Activated naive CD8-positive, alpha-beta T cell treated with anti-CD3 and anti-CD28 coated beads, Interleukin-2, amount 10 ng/mL, durations not matched to agents 7 days and 5 days (primary cell): ENCODE measurements around the gene CORT. TPM values are rescaled to one million over a fixed set of nuclear protein-coding genes. Genes with fewer than 3 reads are reported as not detected.

Experiments used
- ATAC-seq: fragments of 150-1000 bp; cut with Tn5 transposase; one replicate; pipeline ENCODE4 v1.10.0; 2021; ENCODE audit warnings: low read depth, moderate library complexity
- POLR2A ChIA-PET: fragments of 350-600 bp; sonication (Branson Sonifier 250); formaldehyde crosslinking; loops from one replicate; lab custom pipeline; 2021; ENCODE audit warnings: antibody characterized with exemption; lab: Charles Lee
- DNase-seq: peaks from one replicate; pipeline ENCODE4 v3.0.0; 2021
- H3K27ac Mint-ChIP-seq: one replicate; pipeline ENCODE4 v1.8.0; 2022; ENCODE audit warnings: mild to moderate bottlenecking, mixed read lengths
- H3K27me3 Mint-ChIP-seq: one replicate; pipeline ENCODE4 v1.8.0; 2022; ENCODE audit warnings: mild to moderate bottlenecking, moderate library complexity, mixed read lengths
- H3K36me3 Mint-ChIP-seq: one replicate; pipeline ENCODE4 v1.8.0; 2021; ENCODE audit warnings: mild to moderate bottlenecking, mixed read lengths
- H3K4me1 Mint-ChIP-seq: one replicate; pipeline ENCODE4 v1.8.0; 2021; ENCODE audit warnings: mixed read lengths
- H3K4me3 Mint-ChIP-seq: one replicate; pipeline ENCODE4 v1.8.0; 2022; ENCODE audit warnings: mild to moderate bottlenecking, moderate library complexity, mixed read lengths
- H3K9me3 Mint-ChIP-seq: one replicate; pipeline ENCODE4 v1.8.0; 2021; ENCODE audit warnings: mixed read lengths
- total RNA-seq, 2 experiments: library from RNA; stranded (reverse); gene quantifications; one replicate each; pipeline ENCODE4 v1.2.3, GENCODE V29; 2021

CORT gene
- total RNA-seq, 2 experiments from 2014 or later, result 0.31 to 0.39 TPM

DNA sequence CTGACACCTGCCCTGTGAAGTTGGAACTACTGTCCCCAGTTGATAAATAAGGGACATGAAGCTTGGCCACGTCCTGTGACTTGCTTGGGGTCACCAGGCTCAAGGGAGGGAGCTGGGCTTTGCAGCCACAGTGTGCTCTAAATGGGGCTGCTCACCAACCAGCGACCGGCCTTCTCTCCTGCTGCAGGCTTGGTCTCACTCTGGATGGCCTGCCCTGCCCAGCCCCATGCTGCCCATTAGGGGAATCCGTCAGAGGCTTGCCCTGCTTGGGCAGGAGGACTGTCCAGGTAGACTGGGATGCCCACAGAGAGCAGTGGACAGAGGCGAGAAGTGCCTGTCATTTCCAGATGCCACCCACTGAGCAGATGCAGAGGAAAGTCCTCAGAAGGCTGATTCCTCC, 20.8 kb upstream of the CORT start:
- H3K27me3 Mint-ChIP-seq, result no peaks in the 10 kb centered on the region
- POLR2A ChIA-PET, result interaction anchor here (0.9 to 3.1 kb wide), 2 partner anchors 14 to 66 kb away, joined by 6 to 24 read pairs; no protein-coding TSS in a partner anchor
- H3K4me1 Mint-ChIP-seq, result peaks cover 19% of the 10 kb centered on the region
- no peak overlapping the region for H3K4me3 Mint-ChIP-seq
- ATAC-seq, result no peak
- no peak for DNase-seq
- no peaks in the 10 kb centered on the region for H3K36me3 Mint-ChIP-seq
- H3K27ac Mint-ChIP-seq, result no peak overlapping the region
- H3K9me3 Mint-ChIP-seq, result no peaks in the 10 kb centered on the region

DNA sequence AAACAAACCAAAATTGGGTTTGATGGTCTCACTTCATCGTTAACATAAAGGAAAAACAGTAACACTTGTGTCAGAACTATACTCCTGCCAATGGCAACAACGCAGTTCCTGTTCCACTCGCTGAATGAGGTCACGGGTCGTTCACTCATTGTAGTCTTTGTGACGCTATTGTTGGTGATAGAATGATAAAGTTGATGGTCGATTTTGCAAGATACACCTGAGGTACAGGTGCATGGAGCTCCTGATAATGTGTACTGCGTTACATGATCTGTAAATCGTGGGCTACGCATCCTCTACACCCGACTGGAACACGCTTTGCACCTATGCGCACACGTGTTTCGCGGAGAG, 20.0 kb upstream of the CORT start:
- Mint-ChIP-seq H3K4me1 (peaks cover 19% of the 10 kb centered on the region), H3K4me3 (peak overlapping the region; percentile 92), H3K27me3 (no peaks in the 10 kb centered on the region), H3K27ac (peak overlapping the region; percentile 91), H3K9me3 (no peaks in the 10 kb centered on the region), H3K36me3 (no peaks in the 10 kb centered on the region)
- DNase-seq (no peak), ATAC-seq (peak; percentile 5)
- POLR2A ChIA-PET, result interaction anchor here (0.5 to 3.1 kb wide), 7 partner anchors 13 to 557 kb away, joined by 3 to 24 read pairs (median 4); partner anchors contain the start of genes KIF1B and PGD

DNA sequence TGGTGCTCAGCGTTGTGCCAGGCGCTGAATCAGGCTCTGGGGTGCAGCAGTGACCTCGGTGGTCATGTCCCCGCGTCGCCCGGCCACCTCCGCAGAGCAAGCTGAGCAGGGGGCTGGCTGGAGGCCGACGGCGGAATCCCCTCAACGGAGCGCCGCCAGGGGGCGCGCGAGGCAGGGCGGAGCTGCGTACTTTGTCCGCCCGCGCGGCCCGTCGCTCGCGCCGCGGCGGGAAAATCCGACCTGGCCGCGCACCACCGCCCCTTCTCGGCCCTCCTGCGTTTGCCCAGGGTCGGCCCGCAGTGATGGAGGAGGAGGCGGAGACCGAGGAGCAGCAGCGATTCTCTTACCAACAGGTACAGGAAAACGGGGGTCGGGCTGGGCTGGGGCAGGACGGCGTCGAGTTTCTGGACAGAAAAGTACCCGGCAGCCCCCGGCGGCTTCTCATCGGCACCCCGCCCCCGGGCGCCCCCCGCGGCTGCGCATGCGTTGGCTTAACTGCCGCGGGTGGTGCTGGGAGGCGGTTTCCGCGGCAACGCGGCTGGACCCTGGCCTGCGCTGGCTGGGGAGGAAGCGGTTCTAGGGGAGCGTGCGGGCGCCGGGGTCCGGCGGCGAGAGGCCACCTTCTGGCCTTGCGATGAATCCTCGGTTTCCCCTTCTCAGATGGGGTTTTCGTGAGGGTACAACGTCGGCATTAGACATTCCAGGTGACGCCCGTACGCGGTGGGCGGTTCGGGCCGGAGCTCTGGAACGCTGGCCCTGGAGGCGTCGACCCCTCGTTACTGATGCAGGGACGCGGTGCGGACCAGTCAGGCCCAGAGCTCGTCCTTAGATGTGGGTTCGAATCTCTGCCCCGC, 19.4 kb upstream of the CORT start, which contains the start of gene CENPS:
Gene CENPS (plus strand): TSS at position 218 of the 854 bp plus-strand sequence. CDS start 85 bp downstream, at position 303.
- H3K36me3 Mint-ChIP-seq, result no peaks in the 10 kb centered on the region
- no peaks in the 10 kb centered on the region for H3K27me3 Mint-ChIP-seq
- POLR2A ChIA-PET, result interaction anchor here (0.5 to 3.1 kb wide), 14 partner anchors 10 to 558 kb away, joined by 3 to 24 read pairs (median 3); partner anchors contain the start of genes KIF1B and PGD
- H3K4me3 Mint-ChIP-seq, result peak within 1 kb of the TSS; percentile 92
- DNase-seq (peak; percentile 98), ATAC-seq (peak; percentile 88)
- H3K27ac Mint-ChIP-seq, result peak within 1 kb of the TSS; percentile 91
- no peaks in the 10 kb centered on the region for H3K9me3 Mint-ChIP-seq
- H3K4me1 Mint-ChIP-seq, result peaks cover 19% of the 10 kb centered on the region

DNA sequence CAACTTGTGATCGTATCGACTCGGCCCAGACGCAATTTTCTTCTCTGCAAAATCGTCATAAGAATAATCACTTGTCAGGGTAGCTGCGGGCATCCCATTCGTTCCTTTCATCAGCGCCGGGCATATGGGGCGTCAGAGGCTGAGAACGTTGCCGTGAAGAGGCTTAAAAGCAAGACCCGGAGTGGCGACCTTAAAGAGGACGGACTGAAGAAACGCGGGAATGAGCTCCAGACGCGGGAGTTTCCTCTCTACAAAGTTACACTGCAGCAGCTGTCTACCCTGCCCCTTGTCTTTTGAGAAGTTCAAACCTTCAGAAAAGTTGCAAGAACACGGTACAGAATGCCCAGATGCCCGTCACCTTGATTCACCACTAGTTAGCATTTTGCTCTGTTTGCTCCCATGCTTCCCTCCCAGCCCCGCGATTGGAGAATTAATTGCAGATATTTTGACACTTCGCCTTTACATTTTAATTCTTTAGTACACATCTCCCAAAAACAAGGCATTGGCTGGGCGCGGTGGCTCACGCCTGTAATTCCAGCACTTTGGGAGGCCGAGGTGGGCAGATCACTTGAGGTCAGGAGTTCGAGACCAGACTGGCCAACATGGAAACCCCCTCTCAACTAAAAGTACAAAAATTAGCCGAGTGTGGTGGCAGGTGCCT, 18.6 kb upstream of the CORT start:
- Mint-ChIP-seq H3K4me1 (peaks cover 19% of the 10 kb centered on the region), H3K36me3 (no peaks in the 10 kb centered on the region), H3K27me3 (no peaks in the 10 kb centered on the region), H3K9me3 (no peaks in the 10 kb centered on the region), H3K27ac (peak overlapping the region; percentile 83), H3K4me3 (peak overlapping the region; percentile 92)
- DNase-seq (no peak), ATAC-seq (peak; percentile 5)
- POLR2A ChIA-PET, result interaction anchor here (0.6 to 3.1 kb wide), 9 partner anchors 9 to 246 kb away, joined by 3 to 24 read pairs (median 3); partner anchors contain the start of gene PGD

DNA sequence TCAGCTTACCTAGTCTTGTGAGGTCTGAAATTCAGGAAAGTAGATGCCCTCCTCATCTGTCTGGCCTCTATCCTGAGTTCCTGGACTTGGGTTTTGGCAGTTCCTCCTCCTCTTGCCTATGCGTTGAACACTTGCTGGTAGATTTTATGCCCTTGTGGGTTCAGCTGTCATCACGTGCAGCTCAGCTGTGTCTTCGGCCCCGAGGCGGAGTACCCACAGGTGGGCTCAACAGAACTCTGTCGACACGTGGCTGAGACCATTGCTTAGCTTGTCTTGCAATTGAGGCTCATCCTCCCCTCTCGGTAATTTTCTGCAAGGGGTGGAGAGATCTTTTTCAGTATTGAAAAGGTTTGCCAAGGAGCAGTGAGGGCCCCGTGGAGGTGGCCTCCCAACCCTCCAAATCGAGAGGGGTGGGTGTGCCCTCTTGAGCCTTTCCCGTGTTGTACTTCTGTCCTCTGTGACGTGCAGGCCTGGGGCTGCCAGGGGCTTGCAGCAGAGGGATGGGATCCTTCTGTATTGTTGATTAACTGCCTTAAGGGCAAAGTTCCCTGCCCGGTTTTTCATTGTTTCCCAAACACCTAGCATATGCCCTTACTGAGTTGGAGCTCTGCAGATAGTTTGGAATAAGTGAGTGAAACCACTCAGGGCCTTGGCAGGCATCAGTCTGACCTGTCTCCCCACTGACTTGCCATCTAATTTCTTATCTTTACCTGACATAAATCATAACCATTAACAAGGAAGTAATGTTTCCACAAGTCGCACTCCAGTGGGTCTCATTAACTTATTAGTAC, 16.7 kb upstream of the CORT start:
- H3K27ac Mint-ChIP-seq, result no peak overlapping the region
- DNase-seq, result no peak
- no peak for ATAC-seq
- no peaks in the 10 kb centered on the region for H3K36me3 Mint-ChIP-seq
- H3K4me3 Mint-ChIP-seq, result no peak overlapping the region
- H3K4me1 Mint-ChIP-seq, result peaks cover 17% of the 10 kb centered on the region
- POLR2A ChIA-PET, result no interaction called here
- H3K9me3 Mint-ChIP-seq, result no peaks in the 10 kb centered on the region
- H3K27me3 Mint-ChIP-seq, result no peaks in the 10 kb centered on the region

DNA sequence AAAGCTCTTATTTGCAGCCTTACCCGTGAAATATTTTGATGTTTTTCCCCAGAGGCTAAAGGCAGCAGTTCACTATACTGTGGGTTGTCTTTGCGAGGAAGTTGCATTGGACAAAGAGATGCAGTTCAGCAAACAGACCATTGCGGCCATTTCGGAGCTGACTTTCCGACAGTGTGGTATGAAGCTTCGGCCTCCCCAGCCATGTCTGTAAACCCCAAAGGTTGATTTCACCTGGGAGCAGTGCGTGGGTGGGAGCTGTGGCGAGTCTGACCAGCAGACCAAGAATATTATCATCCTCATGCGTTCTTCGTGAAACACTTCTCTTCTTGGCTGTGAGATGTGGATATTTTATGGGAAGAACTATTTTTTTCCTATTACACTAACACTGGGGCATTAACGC, 16.0 kb upstream of the CORT start:
- Mint-ChIP-seq H3K27ac (no peak overlapping the region), H3K27me3 (no peaks in the 10 kb centered on the region), H3K4me1 (peaks cover 15% of the 10 kb centered on the region), H3K9me3 (no peaks in the 10 kb centered on the region), H3K36me3 (no peaks in the 10 kb centered on the region), H3K4me3 (no peak overlapping the region)
- POLR2A ChIA-PET, result no interaction called here
- ATAC-seq (no peak), DNase-seq (no peak)

DNA sequence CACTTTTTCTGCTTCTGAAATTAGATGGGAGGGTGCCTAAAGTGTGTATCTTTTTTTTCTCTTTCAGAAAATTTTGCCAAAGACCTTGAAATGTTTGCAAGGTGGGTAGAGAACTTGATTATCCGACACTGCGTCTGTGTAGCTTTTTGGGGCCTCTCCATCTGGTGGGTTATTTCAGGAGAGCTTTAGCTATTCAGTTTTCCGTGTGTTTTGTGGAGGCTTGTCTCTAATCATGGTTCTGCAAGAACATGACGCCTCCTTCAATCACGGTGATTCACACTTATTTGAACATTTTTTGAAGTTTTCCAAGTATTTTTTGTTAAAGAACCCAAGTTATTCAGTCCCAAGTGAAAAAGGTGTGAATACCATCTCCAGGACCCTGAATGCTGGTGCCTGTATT, 15.2 kb upstream of the CORT start:
- Mint-ChIP-seq H3K9me3 (no peaks in the 10 kb centered on the region), H3K36me3 (no peaks in the 10 kb centered on the region), H3K27me3 (no peaks in the 10 kb centered on the region), H3K4me1 (peaks cover 14% of the 10 kb centered on the region), H3K4me3 (no peak overlapping the region), H3K27ac (no peak overlapping the region)
- DNase-seq (no peak), ATAC-seq (no peak)
- POLR2A ChIA-PET, result interaction anchor here (0.6 kb wide), 1 partner anchor 320 kb away, joined by 4 read pairs; no protein-coding TSS in a partner anchor

DNA sequence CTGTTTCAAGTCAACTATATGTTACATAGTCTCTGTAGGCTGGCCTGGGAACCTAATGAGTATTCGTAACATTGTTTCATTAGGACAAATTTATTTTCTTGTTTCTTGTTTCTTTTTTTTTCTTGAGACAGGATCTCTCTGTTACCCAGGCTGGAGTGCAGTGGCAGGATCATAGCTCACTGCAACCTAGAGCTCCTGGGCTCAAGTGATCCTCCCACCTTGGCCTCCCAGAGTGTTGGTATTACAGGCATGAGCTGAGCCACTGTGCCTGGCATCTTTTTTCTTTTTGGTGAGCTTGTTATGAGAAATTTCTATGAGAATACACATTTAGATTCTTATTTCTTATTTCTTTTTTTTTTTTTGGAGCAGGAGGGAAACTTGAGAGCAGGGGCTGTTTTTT, 12.8 kb upstream of the CORT start:
- DNase-seq (no peak), ATAC-seq (no peak)
- Mint-ChIP-seq H3K9me3 (no peaks in the 10 kb centered on the region), H3K27ac (no peak overlapping the region), H3K27me3 (no peaks in the 10 kb centered on the region), H3K4me1 (peaks cover 4% of the 10 kb centered on the region), H3K4me3 (no peak overlapping the region), H3K36me3 (no peaks in the 10 kb centered on the region)
- POLR2A ChIA-PET, result interaction anchor here (0.6 kb wide), 1 partner anchor 234 kb away, joined by 3 read pairs; no protein-coding TSS in a partner anchor

DNA sequence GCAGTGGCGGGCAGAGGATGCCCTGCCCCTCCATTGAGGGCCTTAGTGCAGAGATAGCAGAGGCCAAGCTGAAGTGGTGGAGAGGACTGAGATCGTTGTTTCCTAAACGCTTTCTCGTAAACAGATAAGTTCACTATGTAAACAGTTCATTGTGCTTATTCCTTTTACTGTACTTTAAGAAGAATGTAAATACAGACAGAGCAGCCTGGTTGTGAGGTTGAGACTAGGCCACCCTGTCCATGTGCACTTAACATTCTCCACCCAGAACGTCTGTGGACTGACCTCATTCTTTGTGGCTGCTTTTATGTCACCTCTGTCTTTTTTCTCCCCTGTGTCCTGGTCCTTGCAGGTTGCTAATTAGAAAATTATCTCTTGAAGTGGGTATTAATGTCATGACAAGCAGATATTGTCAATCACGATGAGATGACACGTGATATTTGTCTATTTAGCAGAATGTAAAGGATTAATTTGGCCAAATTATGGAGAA, 11.1 kb upstream of the CORT start:
- ATAC-seq (no peak), DNase-seq (no peak)
- Mint-ChIP-seq H3K36me3 (no peaks in the 10 kb centered on the region), H3K4me3 (no peak overlapping the region), H3K27me3 (no peaks in the 10 kb centered on the region), H3K9me3 (no peaks in the 10 kb centered on the region), H3K4me1 (no peaks in the 10 kb centered on the region), H3K27ac (no peak overlapping the region)
- POLR2A ChIA-PET, result no interaction called here

DNA sequence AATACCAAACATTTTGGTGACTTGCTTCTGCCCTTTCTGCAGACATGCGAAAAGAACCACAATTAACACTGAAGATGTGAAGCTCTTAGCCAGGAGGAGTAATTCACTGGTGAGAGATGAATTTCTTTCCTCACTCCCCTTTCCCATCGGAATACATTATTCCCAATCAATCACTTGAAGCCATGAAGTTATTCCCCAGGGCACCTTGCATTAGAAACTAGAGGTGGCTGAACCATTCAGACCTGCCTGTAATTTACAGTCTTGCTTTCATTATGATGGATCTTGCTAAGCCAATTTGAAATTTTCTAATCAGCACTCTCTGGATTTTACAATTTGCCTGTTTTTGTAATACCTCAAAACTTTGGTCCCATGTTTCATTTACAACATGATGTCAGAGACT, 9.5 kb upstream of the CORT start:
- ATAC-seq (no peak), DNase-seq (no peak)
- Mint-ChIP-seq H3K9me3 (no peaks in the 10 kb centered on the region), H3K36me3 (no peaks in the 10 kb centered on the region), H3K27me3 (no peaks in the 10 kb centered on the region), H3K27ac (no peak overlapping the region), H3K4me3 (no peak overlapping the region), H3K4me1 (no peaks in the 10 kb centered on the region)
- POLR2A ChIA-PET, result interaction anchor here (1.1 kb wide), 1 partner anchor 9 kb away, joined by 3 read pairs; no protein-coding TSS in a partner anchor

DNA sequence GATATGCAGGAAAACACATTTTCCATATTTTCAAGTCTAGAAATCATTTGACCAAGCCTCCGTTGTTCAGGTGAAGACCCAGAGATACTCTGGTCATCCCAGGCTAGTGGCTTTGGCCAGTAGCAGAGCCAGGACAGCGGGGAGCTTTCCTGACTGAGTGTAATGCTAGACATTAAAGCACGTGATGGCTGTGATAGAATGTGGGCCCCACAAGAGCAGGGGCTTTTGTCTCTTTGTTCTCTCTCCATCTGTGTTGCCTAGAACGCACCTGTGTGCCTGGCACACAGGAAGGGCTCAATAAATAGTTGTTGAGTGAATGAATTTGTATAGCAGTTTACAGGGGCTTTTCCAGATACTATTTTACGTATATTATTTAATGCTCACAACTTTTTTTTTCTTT, 9.0 kb upstream of the CORT start:
- ATAC-seq, result no peak
- H3K27me3 Mint-ChIP-seq, result no peaks in the 10 kb centered on the region
- no peak overlapping the region for H3K4me3 Mint-ChIP-seq
- POLR2A ChIA-PET, result interaction anchor here (1.1 kb wide), 1 partner anchor 10 kb away, joined by 3 read pairs; no protein-coding TSS in a partner anchor
- no peaks in the 10 kb centered on the region for H3K4me1 Mint-ChIP-seq
- H3K27ac Mint-ChIP-seq, result no peak overlapping the region
- H3K9me3 Mint-ChIP-seq, result no peaks in the 10 kb centered on the region
- DNase-seq, result no peak
- no peaks in the 10 kb centered on the region for H3K36me3 Mint-ChIP-seq

DNA sequence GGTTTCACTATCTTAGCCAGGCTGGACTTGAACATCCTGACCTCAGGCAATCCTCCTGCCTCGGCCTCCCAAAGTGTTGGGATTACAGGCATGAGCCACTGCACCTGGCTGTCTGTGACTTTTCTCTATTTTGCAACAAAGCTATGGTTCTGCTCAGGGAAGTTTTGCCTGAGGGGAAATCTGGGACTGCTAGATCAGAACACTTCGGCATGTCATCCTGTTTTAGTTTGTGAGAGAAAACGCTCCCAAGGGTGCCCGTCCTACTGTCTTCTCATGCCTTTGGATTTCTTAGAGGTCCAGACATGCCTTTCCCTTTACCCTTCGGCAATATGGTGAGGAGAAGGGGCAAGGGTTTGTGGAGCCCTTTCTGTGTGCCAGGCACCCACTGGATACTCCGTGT, 5.6 kb upstream of the CORT start:
- POLR2A ChIA-PET, result no interaction called here
- Mint-ChIP-seq H3K4me1 (no peaks in the 10 kb centered on the region), H3K36me3 (no peaks in the 10 kb centered on the region)

More for the DNA sequence above, 5.6 kb upstream of the CORT start:
- Mint-ChIP-seq H3K4me3 (no peak overlapping the region), H3K9me3 (no peaks in the 10 kb centered on the region), H3K27me3 (no peaks in the 10 kb centered on the region), H3K27ac (no peak overlapping the region)
- DNase-seq, result no peak
- no peak for ATAC-seq
